Raji (cell line): ENCODE data around the gene PRKCE.

Source experiments
- POLR2A ChIP-seq: IDR thresholded peaks from 2 replicates; pipeline ENCODE4 v1.6.1; 2011; ENCODE audit warnings: low read depth, low read length, control low read depth; ENCODE audit not compliant: insufficient read depth

PRKCE gene

GRCh38 chr2:46134531-46135227 is 483.2 kb downstream of the PRKCE start:
- TF ChIP-seq POLR2A = no peak

GRCh38 chr2:46135228-46135855 is 483.9 kb downstream of the PRKCE start:
- no peak for TF ChIP-seq POLR2A

- no peak for TF ChIP-seq POLR2A
Observed at GRCh38 chr2:46135958-46136357, 484.5 kb downstream of the PRKCE start.

- no peak for TF ChIP-seq POLR2A
Observed at GRCh38 chr2:46136481-46136880, 485.0 kb downstream of the PRKCE start.

- no peak for TF ChIP-seq POLR2A
Observed at GRCh38 chr2:46136953-46137352, 485.5 kb downstream of the PRKCE start.

GRCh38 chr2:46142546-46143428 is 491.3 kb downstream of the PRKCE start:
- no peak for TF ChIP-seq POLR2A

- TF ChIP-seq POLR2A = no peak
Observed at GRCh38 chr2:46143429-46144132, 492.1 kb downstream of the PRKCE start.

- TF ChIP-seq POLR2A = no peak
Observed at GRCh38 chr2:46144133-46144800, 492.8 kb downstream of the PRKCE start.

GRCh38 chr2:46145017-46145416 is 493.5 kb downstream of the PRKCE start:
- TF ChIP-seq POLR2A = no peak

GRCh38 chr2:46145840-46146239 is 494.4 kb downstream of the PRKCE start:
- TF ChIP-seq POLR2A = no peak

GRCh38 chr2:46146866-46147502 is 495.5 kb downstream of the PRKCE start:
- TF ChIP-seq POLR2A = no peak

- TF ChIP-seq POLR2A = no peak
Observed at GRCh38 chr2:46147626-46148368, 496.3 kb downstream of the PRKCE start.

- TF ChIP-seq POLR2A = no peak
Observed at GRCh38 chr2:46148369-46148736, 496.9 kb downstream of the PRKCE start.
